ENCODE results near the gene IFIT5.
"Not testable (repeated sequence)": the region's sequence is repeated elsewhere in the genome, so short reads cannot be mapped to it uniquely, and the experiment has no call there.

Gene IFIT5

DNA sequence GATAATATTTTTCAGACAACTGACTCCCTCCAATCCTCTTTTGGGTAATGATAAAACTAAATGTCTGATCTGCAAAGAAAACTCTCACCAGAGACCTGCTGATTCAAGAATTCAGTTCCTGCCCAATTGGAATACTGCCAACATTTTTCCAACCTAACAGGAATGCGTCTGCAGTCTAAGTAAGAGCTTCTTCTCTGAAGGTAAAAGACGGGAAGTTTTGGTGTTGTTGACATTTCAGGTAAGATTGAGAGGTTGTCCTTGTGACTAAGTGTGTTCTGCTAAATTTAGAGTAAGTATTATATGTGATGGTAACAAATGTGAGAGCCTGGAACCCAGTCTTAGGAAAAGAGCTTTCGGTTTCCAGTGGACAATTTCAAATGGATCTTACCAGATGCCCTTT lies 17.6 kb downstream of the IFIT5 start:
- DNase-seq (ENCODE audit: low read depth) = no peak

DNA sequence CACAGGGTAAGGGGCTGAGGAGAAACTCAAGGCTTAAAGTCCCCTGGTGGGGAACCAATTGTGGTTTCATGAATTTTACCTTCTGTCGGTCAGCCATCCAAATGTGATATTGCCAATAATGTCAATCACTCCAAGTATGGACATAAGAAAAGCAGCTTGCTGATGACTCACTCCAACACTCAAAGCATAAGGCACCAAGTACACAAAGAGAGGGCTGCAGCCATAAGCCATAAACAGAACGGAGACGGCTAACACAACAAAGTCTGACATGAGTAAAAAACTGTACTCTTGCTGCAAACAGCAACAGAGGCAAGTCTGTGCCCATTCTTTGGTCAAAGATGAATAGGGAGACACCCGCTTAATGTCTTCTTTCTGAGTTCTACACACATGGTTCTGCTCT lies 24.2 kb downstream of the IFIT5 start:
- DNase-seq (ENCODE audit: low read depth) = no peak

DNA sequence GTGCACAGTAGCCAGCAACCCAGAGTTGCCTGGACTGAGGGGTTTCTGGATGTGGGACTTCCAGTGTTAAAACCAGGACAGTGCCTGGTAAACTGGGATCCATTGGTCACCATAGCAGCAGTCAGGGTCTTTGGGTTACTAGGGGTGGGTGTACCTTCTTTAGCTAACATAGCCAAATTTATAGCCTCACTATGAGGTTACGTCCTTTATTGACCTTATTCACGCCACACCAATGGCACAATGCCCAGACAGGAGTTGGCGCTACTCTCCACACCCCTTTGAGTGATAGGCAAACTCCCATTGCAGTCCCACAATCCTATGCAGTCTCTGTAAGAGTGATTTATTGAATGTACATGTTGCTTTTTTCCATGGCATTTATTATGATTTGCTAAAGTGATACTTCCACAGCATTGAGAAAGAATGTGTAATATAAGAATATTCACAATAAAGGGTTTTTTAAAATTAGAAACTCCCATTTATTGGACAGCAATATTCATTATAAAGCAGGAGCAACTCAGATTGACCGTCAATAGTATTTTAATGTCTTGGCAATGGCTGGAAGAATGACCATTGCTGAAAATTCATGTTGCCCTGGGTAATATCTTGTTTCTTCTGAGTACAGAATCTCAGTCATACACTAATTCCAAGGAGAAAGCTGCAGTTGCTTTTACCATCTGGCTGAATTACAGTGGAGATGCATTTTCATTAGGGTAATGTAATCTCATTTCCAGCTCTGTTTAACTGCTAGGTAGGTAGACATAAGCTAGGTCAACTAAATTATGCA lies 26.1 kb downstream of the IFIT5 start:
- no peak for DNase-seq (ENCODE audit: low read depth)

DNA sequence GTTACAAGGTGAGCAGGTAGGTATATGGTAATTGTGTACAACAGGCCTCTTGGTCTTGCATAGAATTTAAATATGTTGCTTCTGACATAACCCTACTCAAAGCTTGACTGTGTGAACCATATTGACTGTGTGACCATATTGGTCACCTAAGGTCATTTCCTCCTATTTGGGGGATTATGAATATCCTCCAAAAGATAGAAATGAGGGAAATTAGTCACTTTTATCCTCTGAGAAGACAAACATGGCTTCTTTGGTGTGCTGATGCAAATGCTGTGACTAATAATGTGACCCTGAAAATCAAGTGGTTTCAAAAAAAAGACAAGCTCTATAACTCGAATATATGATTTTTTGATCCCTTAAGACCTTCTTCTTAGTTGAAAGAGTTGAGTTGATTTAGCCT lies 27.9 kb downstream of the IFIT5 start:
- DNase-seq (ENCODE audit: low read depth) = no peak

DNA sequence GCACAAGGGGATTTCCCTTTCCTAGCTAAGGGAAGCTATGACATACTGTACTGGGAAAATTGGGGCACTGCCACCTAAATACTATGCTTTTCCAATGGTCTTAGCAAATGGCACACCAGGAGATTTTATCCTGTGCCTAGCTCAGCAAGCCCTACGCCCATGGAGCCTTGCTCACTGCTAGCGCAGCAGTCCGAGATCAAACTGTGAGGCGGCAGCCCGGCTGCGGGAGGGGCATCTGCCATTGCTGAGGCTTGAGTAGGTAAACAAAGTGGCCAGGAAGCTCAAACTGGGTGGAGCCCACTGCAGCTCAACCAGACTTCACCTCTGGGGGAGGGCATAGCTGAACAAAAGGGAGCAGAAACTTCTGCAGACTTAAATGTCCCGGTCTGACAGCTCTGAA lies 30.5 kb downstream of the IFIT5 start:
- not testable (repeated sequence) for DNase-seq (ENCODE audit: low read depth)

DNA sequence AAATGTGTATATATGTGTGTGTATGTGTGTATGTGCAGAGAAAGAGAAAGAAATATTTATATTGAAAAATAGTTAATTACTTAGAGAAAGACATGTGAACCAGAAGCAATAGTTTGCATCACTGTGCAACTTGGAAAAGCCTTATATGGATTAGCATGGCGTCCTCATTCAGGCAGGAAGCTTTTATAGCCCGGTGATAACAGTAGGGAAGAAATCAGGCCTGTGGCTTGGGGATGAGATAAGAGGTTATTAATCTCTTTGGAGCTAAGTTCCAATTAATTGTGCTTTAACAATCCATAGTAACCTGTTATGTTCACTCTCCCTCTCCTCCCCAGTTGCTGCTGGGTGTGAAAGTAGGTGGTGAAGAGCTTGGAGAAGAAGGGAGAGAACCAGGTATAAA lies 36.5 kb downstream of the IFIT5 start:
- DNase-seq (ENCODE audit: low read depth) = no peak

DNA sequence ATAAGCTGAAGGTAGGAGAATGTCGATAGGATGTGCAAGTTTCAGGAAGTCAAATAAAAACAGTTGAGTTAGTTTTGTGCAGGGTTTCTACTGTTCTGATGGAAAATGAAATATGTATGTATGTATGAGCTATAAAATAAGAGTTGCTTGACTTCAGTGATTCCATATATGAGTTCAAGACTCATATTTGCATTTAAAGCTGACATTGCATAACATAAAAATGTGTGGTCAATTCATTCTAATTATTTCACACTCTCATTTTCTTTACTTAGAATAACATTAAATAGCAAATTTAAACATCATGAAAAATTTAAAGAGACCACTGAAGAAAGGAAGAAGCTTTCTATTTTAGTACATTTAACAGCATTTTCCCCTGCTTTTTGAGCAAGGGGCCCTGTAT lies 37.8 kb downstream of the IFIT5 start:
- DNase-seq (ENCODE audit: low read depth) = no peak

DNA sequence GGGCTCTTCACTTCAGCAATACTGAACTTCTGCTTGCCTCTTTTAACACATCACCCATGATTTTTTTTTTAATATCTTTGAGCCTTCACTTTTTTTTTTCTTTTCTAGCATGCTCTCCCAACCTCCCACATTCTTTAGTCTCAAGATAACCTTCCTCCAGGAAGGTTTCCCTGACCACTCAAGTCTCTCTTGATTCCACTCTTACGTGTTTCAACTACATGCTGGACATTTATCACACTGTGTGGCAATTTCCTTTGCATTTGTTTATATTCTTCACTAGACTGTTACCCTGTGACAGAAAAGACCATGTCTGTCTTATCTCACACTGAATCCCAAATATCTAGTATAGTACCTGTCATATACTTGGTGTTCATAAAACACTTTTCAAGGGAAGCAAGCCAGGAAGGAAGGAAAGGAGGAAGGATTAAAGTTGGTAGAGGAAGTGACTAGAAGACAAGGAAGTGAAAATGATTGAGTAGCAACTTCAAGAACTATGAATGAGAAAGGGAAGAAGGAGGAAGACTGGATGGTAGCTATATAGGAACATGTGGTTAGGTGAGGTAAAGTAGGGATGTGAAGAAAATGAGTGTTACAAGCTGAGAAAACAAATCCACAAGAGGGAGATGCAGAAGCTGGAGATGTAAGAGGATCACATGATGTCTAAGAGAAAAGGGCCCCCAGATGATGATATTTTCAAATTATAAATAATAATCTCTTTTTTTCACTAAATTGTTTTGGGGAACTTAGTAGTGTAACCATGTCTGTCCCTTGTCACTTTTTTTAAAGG lies 40.4 kb downstream of the IFIT5 start:
- DNase-seq (ENCODE audit: low read depth) = no peak

DNA sequence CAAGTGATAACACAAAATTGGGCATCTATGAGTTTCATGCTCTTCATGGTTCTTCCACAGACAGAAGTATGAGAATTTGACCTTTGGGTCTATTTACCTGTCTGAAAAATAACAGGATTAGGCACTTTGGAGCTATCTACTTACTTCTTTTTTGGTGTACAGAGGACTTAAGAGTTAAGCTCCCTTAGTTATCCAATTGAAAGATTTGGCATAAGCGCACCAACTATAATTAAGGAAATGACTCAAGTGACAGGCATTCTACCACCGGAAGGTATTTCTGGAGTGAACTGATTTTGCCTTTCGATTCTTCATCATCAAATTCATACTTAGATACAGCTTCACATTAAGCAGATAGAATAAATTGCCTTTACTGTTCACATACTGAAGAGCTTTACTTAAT lies 43.9 kb downstream of the IFIT5 start:
- DNase-seq (ENCODE audit: low read depth) = no peak

DNA sequence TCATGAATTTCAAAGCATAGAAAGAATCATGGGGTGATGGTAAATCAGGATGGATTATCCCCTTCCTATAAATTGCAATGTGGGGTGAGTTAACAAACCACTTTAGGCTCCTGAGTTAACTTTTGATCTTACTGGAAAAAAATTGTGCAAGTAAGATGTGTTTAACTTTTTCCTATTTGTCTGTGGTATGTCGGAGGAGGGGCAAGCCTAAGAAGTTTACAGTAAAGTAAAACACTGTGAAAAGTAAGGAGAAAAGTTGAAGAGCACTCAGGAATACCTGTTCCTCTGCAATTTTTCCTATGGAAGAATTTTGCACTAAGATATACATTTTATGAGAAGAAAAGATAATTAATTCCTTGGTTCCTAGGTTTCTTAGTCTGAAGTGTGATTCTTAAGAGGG lies 44.4 kb downstream of the IFIT5 start:
- no peak for DNase-seq (ENCODE audit: low read depth)

DNA sequence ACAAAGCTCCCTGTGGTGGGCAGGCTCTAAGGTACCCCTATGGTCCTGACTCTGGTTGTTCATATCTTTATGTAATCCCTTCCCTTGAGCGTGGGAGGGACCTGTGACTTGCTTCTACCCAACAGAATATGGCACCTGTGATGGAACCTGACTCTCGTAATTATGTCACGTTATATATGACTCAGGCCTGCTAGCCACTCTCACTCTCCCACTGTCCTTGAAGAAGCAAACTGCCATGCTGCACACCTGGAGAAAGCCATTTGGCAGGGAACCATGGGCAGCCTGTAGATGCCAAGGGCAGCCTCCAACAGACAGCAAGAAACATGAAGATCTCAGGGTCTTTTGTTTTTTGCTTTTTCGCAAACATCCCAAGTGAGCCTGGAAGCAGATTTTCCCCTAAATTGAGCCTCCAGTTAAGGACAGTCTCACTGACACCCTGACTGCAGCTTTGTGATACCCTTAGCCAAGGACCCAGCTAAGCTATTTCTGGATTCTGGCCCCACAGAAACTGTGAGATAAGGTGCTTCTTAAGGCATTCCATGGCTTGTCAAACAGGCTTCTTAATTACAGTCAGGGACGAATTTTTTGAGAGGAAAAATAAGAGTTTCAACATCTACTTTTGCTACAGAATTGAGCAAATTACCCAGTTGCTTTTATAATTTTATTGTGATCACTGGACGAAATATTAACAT lies 49.6 kb downstream of the IFIT5 start:
- no peak for DNase-seq (ENCODE audit: low read depth)

DNA sequence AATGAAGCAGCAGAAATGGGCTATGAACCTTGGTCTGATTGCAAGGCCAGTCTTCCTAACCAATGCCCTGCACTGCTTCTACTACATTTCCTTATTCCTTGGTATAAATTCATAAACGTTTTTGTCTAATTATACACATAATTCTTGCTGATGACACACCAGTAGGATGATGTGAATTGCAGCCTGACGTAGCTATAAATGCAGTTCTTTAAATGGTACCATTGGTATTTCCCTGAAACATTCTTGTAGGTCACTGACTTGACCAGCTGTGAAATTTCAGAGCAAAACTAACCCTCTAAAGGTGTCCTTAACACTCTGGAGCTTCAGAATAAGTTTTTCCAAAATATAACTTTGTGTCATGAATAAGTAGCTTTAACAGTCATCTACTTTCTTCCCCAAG lies 50.8 kb downstream of the IFIT5 start:
- DNase-seq (ENCODE audit: low read depth) = no peak

DNA sequence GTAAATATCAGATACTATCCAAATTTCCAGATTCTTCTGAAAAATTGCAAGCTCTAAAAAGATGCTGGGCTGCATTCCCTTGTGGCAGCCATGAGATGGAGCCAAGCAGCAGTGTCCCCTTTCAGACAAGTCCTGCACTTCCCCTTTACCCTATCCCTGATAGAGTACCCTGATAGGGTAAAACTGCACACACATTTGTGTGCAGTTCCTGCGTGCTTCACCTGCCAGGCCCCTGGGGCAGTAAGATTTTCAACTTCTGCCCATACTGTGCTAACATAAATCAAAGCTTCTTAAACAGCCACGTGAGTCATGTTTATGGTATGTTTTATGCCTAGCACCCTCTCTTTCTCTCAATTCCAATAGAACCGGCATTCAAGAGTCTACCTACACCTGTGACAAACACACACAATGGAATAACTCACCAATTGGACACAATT lies 52.2 kb downstream of the IFIT5 start:
- no peak for DNase-seq (ENCODE audit: low read depth)

DNA sequence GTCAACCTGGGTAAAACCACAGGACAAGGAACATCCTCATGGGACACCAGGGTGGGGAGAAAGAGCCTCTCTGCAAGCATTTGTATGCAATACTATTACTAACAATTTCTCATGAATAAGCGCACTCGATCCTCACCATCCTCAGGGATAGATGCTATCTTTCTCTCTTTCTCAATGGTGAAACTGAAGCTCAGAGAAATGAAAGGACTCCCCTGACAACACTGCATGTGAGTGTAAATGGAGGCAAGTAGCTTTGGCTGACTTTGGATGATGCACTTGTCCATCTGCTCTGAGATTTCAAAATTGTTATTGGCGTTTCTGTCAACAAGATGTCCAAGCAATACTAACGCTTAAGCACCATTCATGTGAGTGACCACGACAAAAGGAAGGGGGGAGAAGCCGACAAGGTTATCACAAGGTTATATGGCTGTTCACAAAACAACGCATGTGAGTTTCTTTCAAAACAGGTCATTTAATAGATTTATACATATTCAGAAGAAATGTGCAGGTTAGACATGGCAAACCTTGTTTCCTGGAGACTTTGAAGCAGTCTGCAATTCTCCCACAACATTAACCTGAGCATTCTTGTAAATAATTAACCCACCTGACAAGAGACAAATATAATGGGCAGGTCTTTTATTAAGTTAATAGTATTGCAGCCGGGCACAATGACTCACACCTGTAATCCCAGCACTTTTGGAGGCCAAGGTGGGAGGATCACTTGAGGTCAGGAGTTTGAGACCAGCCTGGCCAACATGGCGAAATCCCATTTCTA lies 54.0 kb downstream of the IFIT5 start:
- no peak for DNase-seq (ENCODE audit: low read depth)

DNA sequence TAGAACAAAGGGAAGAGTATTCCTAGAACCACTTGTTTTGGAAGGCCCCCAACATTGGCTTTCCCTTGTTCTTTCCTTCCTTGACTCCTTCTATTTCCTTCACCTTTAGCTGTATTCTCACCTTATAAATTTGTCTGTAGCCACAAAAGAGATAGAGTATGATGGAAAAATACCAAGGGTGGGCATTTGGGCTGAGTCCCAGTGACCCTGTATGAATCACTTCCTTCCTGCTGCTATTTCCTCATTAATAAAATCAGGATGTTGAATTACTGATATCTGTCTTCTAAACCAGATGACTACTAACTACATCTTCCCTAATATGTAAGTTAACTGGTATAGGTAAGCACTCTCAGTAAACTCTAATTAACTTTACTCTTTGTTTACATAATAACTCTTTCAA lies 55.1 kb downstream of the IFIT5 start:
- DNase-seq (ENCODE audit: low read depth) = no peak

All from stimulated activated CD8-positive, alpha-beta memory T cell treated with anti-CD3 and anti-CD28 coated beads, Interleukin-12 subunit alpha, Interleukin-12 subunit beta, amount 100 ng/mL, for 1 hour (primary cell).